Pancreas (tissue), 10 donors: Measurements from ENCODE around the gene HOXA10. TPM values are rescaled to one million over a fixed set of nuclear protein-coding genes. Genes with fewer than 3 reads are reported as not detected.

Source experiments
- ATAC-seq, 4 donors: fragments of 200-7000 bp; cut with Tn5 transposase; one replicate each; pipeline versions ENCODE4 v1.8.0 to v1.9.1; 2020; ENCODE audit warnings: mild to moderate bottlenecking in 4 of 4, moderate library complexity in 4 of 4
- DNase-seq, 6 donors: peaks; one replicate each; pipeline ENCODE4 v3.0.0-alpha.2; 2020
- FAIRE-seq: peaks from 2 replicates; lab custom pipeline; 2012; peaks lifted over from hg19 to GRCh38; lab: Jason Lieb, UNC
- H3K27ac ChIP-seq, 4 donors: fragments of 200-600 bp; sonication (generic); 1 replicate in 3 of 4; 2 replicates in 1 of 4; pipeline versions ENCODE4 v1.5.0 to v1.8.0; 2020
- H3K27me3 ChIP-seq, 4 donors: fragments of 200-600 bp; one replicate each; pipeline ENCODE4 v1.8.0; 2021
- H3K36me3 ChIP-seq, 3 donors: fragments of 200-600 bp; sonication (generic) in 1 of 3; one replicate each; pipeline versions ENCODE4 v1.5.0 to v1.8.0; 2020 to 2021
- H3K4me1 ChIP-seq, 3 donors: fragments of 200-600 bp; one replicate each; pipeline ENCODE4 v1.8.0; 2021
- H3K4me3 ChIP-seq, 4 donors: fragments of 200-600 bp; sonication (generic) in 2 of 4; one replicate each; pipeline versions ENCODE4 v1.5.0 to v1.8.0; 2020 to 2021
- H3K9me3 ChIP-seq, 4 donors: fragments of 200-600 bp; one replicate each; pipeline ENCODE4 v1.8.0; 2021
- WGBS, 2 donors: extraction: QIAGEN DNeasy Blood & Tissue Kit; methylation state at CpG; one replicate each; pipeline ENCODE4 v1.1.7; 2013; 5-methylcytosine and 5-hydroxymethylcytosine counted together
- intact Hi-C, 3 donors: fragments of 100-400 bp; cut with DNase I; formaldehyde crosslinking; loops; one replicate each; pipeline versions ENCODE4 v1.11.1 to v1.14.2; 2022
- polyA plus RNA-seq, 2 donors: library from polyadenylated mRNA; stranded (reverse); fragments of 200-250 nt; gene quantifications; one replicate each; pipeline ENCODE4 v1.2.3, GENCODE V29; 2013
- total RNA-seq, 6 donors: library from RNA; stranded (reverse); fragmentation: NEBNext Ultra II Directional in 4 of 6; extraction: Animal tissue kit (Norgen Biotek cat#: 25700) in 4 of 6; gene quantifications; one replicate each; pipeline versions ENCODE4 v1.2.1 to v1.2.4, GENCODE V29; 2021 to 2023
- TF ChIP-seq, protein P1 (sequence below), 4 donors: fragments of 200-600 bp; sonication (generic) in 3 of 4; IDR thresholded peaks; one replicate each; pipeline versions ENCODE4 v1.5.0 to v1.8.0; 2021; ENCODE audit warnings: antibody characterized with exemption in 4 of 4
- donor health status: healthy with polysubstance abuse.
- donor health status: DM: no; HTN: no; CAD: no; lungs with moderate emphysema.
- donor health status: DM: no; HTN: no; CAD: no.
- donor health status: control.
- donor health status: control.
- donor health status: Bipolar disorder and iron deficiency.
- donor health status: DM: yes; HTN: yes; CAD: no.
- donor health status: DM: no; HTN: no; CAD: no.
- donor health status: DM: no; HTN: no; CAD: no.
- donor health status: DM: yes; HTN: yes; CAD: no.

HOXA10 gene
- total and polyA plus RNA-seq, 8 donors: 0.09 to 0.18 (median 0.14) TPM; not detected in 4

DNA sequence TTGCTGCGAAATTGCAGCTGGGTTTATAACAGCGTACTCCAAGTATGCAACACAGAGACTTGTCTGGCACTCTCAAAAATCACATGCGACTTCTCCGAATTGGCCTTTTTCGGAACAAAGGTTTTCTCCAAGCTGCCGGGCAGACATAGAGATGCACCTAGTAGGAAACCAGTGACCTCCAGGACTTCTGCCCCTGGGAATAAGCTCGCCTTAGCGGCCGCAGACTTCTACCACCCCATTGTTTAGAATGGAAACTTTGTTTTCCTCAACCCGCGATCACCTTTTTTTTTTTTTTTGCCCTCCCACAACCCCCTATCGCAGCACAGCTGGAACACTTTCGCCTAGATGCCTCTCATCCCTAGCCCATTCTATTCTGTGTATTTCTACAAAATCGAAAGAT lies 4.9 kb upstream of the HOXA10 start:
- Histone ChIP-seq H3K4me1 (peaks cover 0 to 3% (median 0%) of the 10 kb centered on the region in 3 donors), H3K27ac (no peak overlapping the region), H3K27me3 (peaks cover 7 to 83% (median 26%) of the 10 kb centered on the region in 4 donors), H3K4me3 (no peak overlapping the region), H3K36me3 (no peaks in the 10 kb centered on the region), H3K9me3 (no peaks in the 10 kb centered on the region)
- intact Hi-C loops: no loop called here
- FAIRE-seq (no peak), DNase-seq (peak in 1 of 6 donors; percentile 21), ATAC-seq (no peak)
- TF ChIP-seq, protein P1, sequence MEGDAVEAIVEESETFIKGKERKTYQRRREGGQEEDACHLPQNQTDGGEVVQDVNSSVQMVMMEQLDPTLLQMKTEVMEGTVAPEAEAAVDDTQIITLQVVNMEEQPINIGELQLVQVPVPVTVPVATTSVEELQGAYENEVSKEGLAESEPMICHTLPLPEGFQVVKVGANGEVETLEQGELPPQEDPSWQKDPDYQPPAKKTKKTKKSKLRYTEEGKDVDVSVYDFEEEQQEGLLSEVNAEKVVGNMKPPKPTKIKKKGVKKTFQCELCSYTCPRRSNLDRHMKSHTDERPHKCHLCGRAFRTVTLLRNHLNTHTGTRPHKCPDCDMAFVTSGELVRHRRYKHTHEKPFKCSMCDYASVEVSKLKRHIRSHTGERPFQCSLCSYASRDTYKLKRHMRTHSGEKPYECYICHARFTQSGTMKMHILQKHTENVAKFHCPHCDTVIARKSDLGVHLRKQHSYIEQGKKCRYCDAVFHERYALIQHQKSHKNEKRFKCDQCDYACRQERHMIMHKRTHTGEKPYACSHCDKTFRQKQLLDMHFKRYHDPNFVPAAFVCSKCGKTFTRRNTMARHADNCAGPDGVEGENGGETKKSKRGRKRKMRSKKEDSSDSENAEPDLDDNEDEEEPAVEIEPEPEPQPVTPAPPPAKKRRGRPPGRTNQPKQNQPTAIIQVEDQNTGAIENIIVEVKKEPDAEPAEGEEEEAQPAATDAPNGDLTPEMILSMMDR (IDR thresholded peaks at IDR 0.05): no peak
- WGBS, 2 donors: 21 to 22% methylated on average over 14 of the region's 14 CpGs

GRCh38 chr7:27178366-27178765 lies 4.2 kb upstream of the HOXA10 start:
- Histone ChIP-seq H3K4me1 (peaks cover 0 to 3% (median 0%) of the 10 kb centered on the region in 3 donors), H3K27me3 (peaks cover 7 to 83% (median 26%) of the 10 kb centered on the region in 4 donors), H3K9me3 (no peaks in the 10 kb centered on the region), H3K4me3 (no peak overlapping the region), H3K27ac (no peak overlapping the region), H3K36me3 (no peaks in the 10 kb centered on the region)
- intact Hi-C loops: no loop called here
- WGBS, 2 donors: 54 to 59% methylated on average over 6 of the region's 6 CpGs
- FAIRE-seq: no peak
- TF ChIP-seq, protein P1 (IDR thresholded peaks at IDR 0.05): no peak
- no peak for DNase-seq
- no peak for ATAC-seq

- FAIRE-seq (no peak), DNase-seq (no peak), ATAC-seq (no peak)
- TF ChIP-seq, protein P1 (IDR thresholded peaks at IDR 0.05): no peak
- 64 to 72% methylated on average over 5 of the region's 5 CpGs for WGBS, 2 donors
- no peak overlapping the region for H3K27ac ChIP-seq
- H3K4me1 ChIP-seq: peaks cover 0 to 8% (median 0%) of the 10 kb centered on the region in 3 donors
- no peak overlapping the region for H3K4me3 ChIP-seq
- intact Hi-C loops: no loop called here
- no peaks in the 10 kb centered on the region for H3K9me3 ChIP-seq
- no peaks in the 10 kb centered on the region for H3K36me3 ChIP-seq
- H3K27me3 ChIP-seq: peaks cover 7 to 83% (median 25%) of the 10 kb centered on the region in 4 donors
Observed at GRCh38 chr7:27177795-27178320, 3.7 kb upstream of the HOXA10 start.

GRCh38 chr7:27176962-27177794 lies 3.1 kb upstream of the HOXA10 start:
- H3K27ac ChIP-seq: no peak overlapping the region
- DNase-seq: peak in 3 of 6 donors; percentile 5 to 43 (median 21)
- no peak overlapping the region for H3K4me3 ChIP-seq
- H3K4me1 ChIP-seq: peaks cover 0 to 10% (median 0%) of the 10 kb centered on the region in 3 donors
- intact Hi-C loops: no loop called here
- WGBS, 2 donors: 46 to 53% methylated on average over 22 of the region's 22 CpGs
- H3K36me3 ChIP-seq: no peaks in the 10 kb centered on the region
- TF ChIP-seq, protein P1 (IDR thresholded peaks at IDR 0.05): no peak
- FAIRE-seq: no peak
- peaks cover 7 to 83% (median 24%) of the 10 kb centered on the region in 4 donors for H3K27me3 ChIP-seq
- no peaks in the 10 kb centered on the region for H3K9me3 ChIP-seq
- no peak for ATAC-seq

DNA sequence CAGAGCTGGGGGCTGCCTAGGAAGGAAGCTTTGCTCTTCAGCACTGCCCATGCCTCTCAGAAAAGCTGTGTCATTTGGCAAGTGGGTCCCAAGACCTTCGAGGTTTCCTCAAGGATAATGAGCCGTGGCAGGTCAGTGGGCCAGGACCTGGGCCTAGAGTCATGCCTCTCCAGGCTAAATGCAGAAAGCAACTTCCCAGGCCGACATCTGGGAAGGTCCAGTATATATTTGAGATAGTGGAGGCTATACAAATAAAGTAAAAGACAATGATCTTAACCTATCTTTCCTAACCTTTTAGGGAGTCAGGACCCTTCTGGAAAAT lies 2.4 kb upstream of the HOXA10 start:
- TF ChIP-seq, protein P1 (IDR thresholded peaks at IDR 0.05): no peak
- Histone ChIP-seq H3K27me3 (peaks cover 7 to 85% (median 28%) of the 10 kb centered on the region in 4 donors), H3K27ac (no peak overlapping the region), H3K4me3 (no peak overlapping the region), H3K4me1 (peaks cover 0 to 10% (median 0%) of the 10 kb centered on the region in 3 donors), H3K36me3 (no peaks in the 10 kb centered on the region), H3K9me3 (no peaks in the 10 kb centered on the region)
- 48 to 61% methylated on average over 3 of the region's 3 CpGs for WGBS, 2 donors
- peak in 1 of 6 donors; percentile 4 for DNase-seq
- FAIRE-seq: no peak
- ATAC-seq: no peak
- intact Hi-C loops: no loop called here
